ENCODE measurements around the gene GP1BB. TPM values are rescaled to one million over a fixed set of nuclear protein-coding genes. Genes with fewer than 3 reads are reported as not detected.

Gene GP1BB
- polyA plus RNA-seq, 3 donors, result 0.13 to 1.5 (median 0.26) TPM

- no peaks in the 10 kb centered on the region for H3K27me3 ChIP-seq (ENCODE audit: control insufficient read depth in 2 of 2, insufficient read depth in 2 of 2, low read length in 2 of 2)
- intact Hi-C loops (cut with micrococcal nuclease), result no loop called here
- H3K4me1 Mint-ChIP-seq, result peaks cover 3% of the 10 kb centered on the region
- H3K9me3 Mint-ChIP-seq, result peaks cover 0 to 16% (median 7%) of the 10 kb centered on the region in 7 donors
- H4K20me1 ChIP-seq (ENCODE audit: insufficient read depth, low read length), result no peaks in the 10 kb centered on the region
- 87% methylated on average over 7 of the region's 11 CpGs for WGBS (ENCODE audit: insufficient coverage)
- H3K9ac ChIP-seq (ENCODE audit: insufficient read depth, low read length, poor library complexity, severe bottlenecking), result no peak overlapping the region
- no peaks in the 10 kb centered on the region for H3K36me3 ChIP-seq (replicated peaks in 1 of 2; ENCODE audit: control insufficient read depth in 1 of 2, insufficient read depth in 2 of 2, low read length in 2 of 2)
- no peak overlapping the region for H3K4me3 ChIP-seq (replicated peaks in 1 of 3; ENCODE audit: low read depth in 2 of 3, low read length in 3 of 3)
- no peak overlapping the region for H3K4me3 Mint-ChIP-seq
- no peak overlapping the region for H2AFZ ChIP-seq (ENCODE audit: insufficient read depth, low read depth, low read length, poor library complexity, severe bottlenecking)
- H3K36me3 Mint-ChIP-seq, result no peaks in the 10 kb centered on the region
- no peaks in the 10 kb centered on the region for H3K4me1 ChIP-seq (ENCODE audit: control insufficient read depth in 1 of 2, insufficient read depth in 2 of 2, low read length in 2 of 2)
- no peak overlapping the region for H3K27ac ChIP-seq (ENCODE audit: low read depth in 1 of 2, low read length in 2 of 2)
- no peak overlapping the region for H3K27ac Mint-ChIP-seq
- no peak for DNase-seq
- no peaks in the 10 kb centered on the region for H3K79me2 ChIP-seq (ENCODE audit: insufficient read depth, low read length)
- no peak overlapping the region for H3K4me2 ChIP-seq (replicated peaks; ENCODE audit: extremely low read depth, low read length, poor library complexity, severe bottlenecking)
- H3K9me3 ChIP-seq (replicated peaks in 1 of 2; ENCODE audit: control insufficient read depth in 1 of 2, insufficient read depth in 1 of 2, low read length in 2 of 2), result no peaks in the 10 kb centered on the region
- H3K27me3 Mint-ChIP-seq (ENCODE audit: low read depth in 3 of 3), result peaks cover 1 to 15% (median 10%) of the 10 kb centered on the region in 3 donors
- no peak for TF ChIP-seq CTCF (IDR thresholded peaks at IDR 0.05)
Observed at GRCh38 chr22:19674129-19674928, 49.0 kb upstream of the GP1BB start.

GRCh38 chr22:19674929-19675253 lies 48.4 kb upstream of the GP1BB start:
- Histone ChIP-seq H3K27me3 (ENCODE audit: control insufficient read depth in 2 of 2, insufficient read depth in 2 of 2, low read length in 2 of 2) (no peaks in the 10 kb centered on the region), H3K9me3 (replicated peaks in 1 of 2; ENCODE audit: control insufficient read depth in 1 of 2, insufficient read depth in 1 of 2, low read length in 2 of 2) (no peaks in the 10 kb centered on the region), H3K9ac (ENCODE audit: insufficient read depth, low read length, poor library complexity, severe bottlenecking) (no peak overlapping the region), H3K4me1 (ENCODE audit: control insufficient read depth in 1 of 2, insufficient read depth in 2 of 2, low read length in 2 of 2) (no peaks in the 10 kb centered on the region), H2AFZ (ENCODE audit: insufficient read depth, low read depth, low read length, poor library complexity, severe bottlenecking) (no peak overlapping the region), H4K20me1 (ENCODE audit: insufficient read depth, low read length) (no peaks in the 10 kb centered on the region), H3K79me2 (ENCODE audit: insufficient read depth, low read length) (no peaks in the 10 kb centered on the region), H3K4me2 (replicated peaks; ENCODE audit: extremely low read depth, low read length, poor library complexity, severe bottlenecking) (no peak overlapping the region), H3K4me3 (replicated peaks in 1 of 3; ENCODE audit: low read depth in 2 of 3, low read length in 3 of 3) (no peak overlapping the region), H3K36me3 (replicated peaks in 1 of 2; ENCODE audit: control insufficient read depth in 1 of 2, insufficient read depth in 2 of 2, low read length in 2 of 2) (no peaks in the 10 kb centered on the region), H3K27ac (ENCODE audit: low read depth in 1 of 2, low read length in 2 of 2) (no peak overlapping the region)
- Mint-ChIP-seq H3K9me3 (peaks cover 0 to 16% (median 7%) of the 10 kb centered on the region in 7 donors), H3K4me1 (no peaks in the 10 kb centered on the region), H3K27ac (no peak overlapping the region), H3K4me3 (no peak overlapping the region), H3K27me3 (ENCODE audit: low read depth in 3 of 3) (peaks cover 1 to 15% (median 10%) of the 10 kb centered on the region in 3 donors), H3K36me3 (no peaks in the 10 kb centered on the region)
- no peak for TF ChIP-seq CTCF (IDR thresholded peaks at IDR 0.05)
- intact Hi-C loops (cut with micrococcal nuclease), result no loop called here
- 95% methylated on average over 9 of the region's 10 CpGs for WGBS (ENCODE audit: insufficient coverage)
- no peak for DNase-seq
